GM12878 (cell line): Measurements from ENCODE around the gene BRAF. TPM values are rescaled to one million over a fixed set of nuclear protein-coding genes. Genes with fewer than 3 reads are reported as not detected.

Experiments used
- ATAC-seq: fragments of 200-7000 bp; cut with Tn5 transposase; 3 replicates; pipeline ENCODE4 v1.9.1; 2020; ENCODE audit warnings: mild to moderate bottlenecking, moderate library complexity
- BruUV-seq: library from RNA; stranded (reverse); fragments of 400-500 nt; replicated peaks from 2 replicates; lab custom pipeline; 2021; lab: Mats Ljungman, UMichigan
- CTCF ChIA-PET: fragments of 300-600 bp; sonication (Branson Sonifier 250); formaldehyde crosslinking; extraction: SDS; loops from one replicate; lab custom pipeline; 2021; ENCODE audit warnings: inconsistent platforms; lab: Yijun Ruan, JAX
- POLR2A ChIA-PET: fragments of 350-600 bp; formaldehyde crosslinking; extraction: SDS; loops from one replicate; lab custom pipeline; 2021; ENCODE audit warnings: inconsistent platforms; lab: Charles Lee
- RAD21 ChIA-PET: fragments of 300-600 bp; sonication (Branson Sonifier 250); formaldehyde crosslinking; loops from one replicate; lab custom pipeline; 2023; ENCODE audit warnings: antibody characterized with exemption; ENCODE audit not compliant: unreplicated experiment; lab: Charles Lee
- SMC1A ChIA-PET: fragments of 300-600 bp; sonication (Branson Sonifier 250); formaldehyde crosslinking; loops from one replicate; lab custom pipeline; 2023; ENCODE audit not compliant: unreplicated experiment, uncharacterized antibody; lab: Charles Lee
- DNase-seq: peaks from one replicate; pipeline ENCODE4 v3.0.0-alpha.2; 2011; ENCODE audit warnings: low read depth, low spot score
- FAIRE-seq: peaks from 3 replicates; lab custom pipeline; 2011; peaks lifted over from hg19 to GRCh38; lab: Jason Lieb, UNC
- H2AFZ ChIP-seq: 2 replicates; pipeline ENCODE4 v1.6.0; 2011; ENCODE audit warnings: low read depth, low read length, control low read depth; ENCODE audit not compliant: control insufficient read depth
- H3K27ac ChIP-seq: 2 replicates; pipeline ENCODE4 v1.5.1; 2011; ENCODE audit warnings: control low read depth; ENCODE audit not compliant: control insufficient read depth, insufficient read depth
- H3K27me3 ChIP-seq, 2 experiments: replicated peaks in 1 of 2; 2 replicates each; pipeline versions ENCODE4 v1.6.0 to v1.6.1; 2011; ENCODE audit warnings: low read length in 1 of 2; ENCODE audit not compliant: control insufficient read depth in 2 of 2, insufficient read depth in 2 of 2
- H3K36me3 ChIP-seq, 2 experiments: 2 replicates each; pipeline ENCODE4 v1.5.1; 2011; ENCODE audit warnings: low read length in 1 of 2; ENCODE audit not compliant: control insufficient read depth in 2 of 2, insufficient read depth in 2 of 2
- H3K4me1 ChIP-seq: 2 replicates; pipeline ENCODE4 v1.6.1; 2011; ENCODE audit warnings: mild to moderate bottlenecking, low read length, moderate library complexity, mixed read lengths; ENCODE audit not compliant: control insufficient read depth, insufficient read depth
- H3K4me2 ChIP-seq: 2 replicates; pipeline ENCODE4 v1.6.0; 2011; ENCODE audit warnings: control low read depth; ENCODE audit not compliant: control insufficient read depth, insufficient read depth
- H3K4me3 ChIP-seq: fragments of 200-600 bp; sonication (generic); 2 replicates; pipeline ENCODE4 v1.5.1; 2016
- H3K79me2 ChIP-seq: 2 replicates; pipeline ENCODE4 v1.6.0; 2011; ENCODE audit warnings: low read length; ENCODE audit not compliant: control insufficient read depth, insufficient read depth
- H3K9ac ChIP-seq: 2 replicates; pipeline ENCODE4 v1.8.0; 2011; ENCODE audit warnings: low read length, control low read depth, mixed read lengths; ENCODE audit not compliant: control insufficient read depth, insufficient read depth
- H3K9me3 ChIP-seq: replicated peaks from 3 replicates; pipeline ENCODE4 v1.5.1; 2011; ENCODE audit warnings: mild to moderate bottlenecking, low read length; ENCODE audit not compliant: control insufficient read depth, insufficient read depth
- H4K20me1 ChIP-seq: 2 replicates; pipeline ENCODE4 v1.6.0; 2011; ENCODE audit not compliant: control insufficient read depth, insufficient read depth
- BHLHE40 ChIP-seq, 2 experiments: fragments of 450-650 bp in 1 of 2; IDR thresholded peaks; 2 replicates each; pipeline ENCODE4 v1.6.1; 2011 to 2017; ENCODE audit warnings: low read depth in 2 of 2, borderline replicate concordance in 1 of 2, improper control_type of control experiment in 1 of 2, low read length in 1 of 2, mild to moderate bottlenecking in 1 of 2
- FOXM1 ChIP-seq: IDR thresholded peaks from 2 replicates; pipeline ENCODE4 v1.6.1; 2012; ENCODE audit warnings: low read depth, mild to moderate bottlenecking, inconsistent platforms, low read length, moderate library complexity
- IKZF2 ChIP-seq, 2 experiments: fragments of 450-650 bp; IDR thresholded peaks; 2 replicates each; pipeline ENCODE4 v1.6.1; 2017; ENCODE audit warnings: mild to moderate bottlenecking in 2 of 2, moderate library complexity in 2 of 2
- IRF3 ChIP-seq: fragments of 450-650 bp; IDR thresholded peaks from 2 replicates; pipeline ENCODE4 v1.6.1; 2014; ENCODE audit warnings: mild to moderate bottlenecking
- KDM1A ChIP-seq: fragments of 200-600 bp; sonication (generic); IDR thresholded peaks from 2 replicates; pipeline ENCODE4 v1.6.1; 2016; ENCODE audit warnings: borderline replicate concordance
- NR2C2 ChIP-seq: IDR thresholded peaks from 2 replicates; pipeline ENCODE4 v1.6.1; 2011; ENCODE audit warnings: borderline replicate concordance, low read depth; ENCODE audit not compliant: control insufficient read depth, insufficient read length
- RB1 ChIP-seq: fragments of 450-650 bp; formaldehyde crosslinking; IDR thresholded peaks from 2 replicates; pipeline ENCODE4 v1.6.1; 2017; ENCODE audit warnings: mild to moderate bottlenecking, borderline replicate concordance
- SKIL ChIP-seq: fragments of 450-650 bp; IDR thresholded peaks from 2 replicates; pipeline ENCODE4 v1.6.1; 2017; ENCODE audit warnings: mild to moderate bottlenecking, low read depth, inconsistent platforms; ENCODE audit not compliant: poor library complexity, severe bottlenecking
- ZBTB40 ChIP-seq: fragments of 450-650 bp; IDR thresholded peaks from 2 replicates; pipeline ENCODE4 v1.6.1; 2016; ENCODE audit warnings: mild to moderate bottlenecking, moderate library complexity, borderline replicate concordance
- WGBS: methylation state at CpG from one replicate; pipeline ENCODE4 v1.1.6; 2016; ENCODE audit warnings: low lambda C conversion rate; ENCODE audit not compliant: insufficient replicate concordance, insufficient coverage; ENCODE audit errors: missing lambda C conversion rate; 5-methylcytosine and 5-hydroxymethylcytosine counted together
- in situ Hi-C: fragments of 300-500 bp; cut with MboI; formaldehyde crosslinking; loops from 9 replicates; pipeline ENCODE4 v1.14.3; 2018; ENCODE audit warnings: mixed read lengths
- intact Hi-C: fragments of 100-400 bp; cut with micrococcal nuclease; formaldehyde crosslinking; loops from one replicate; pipeline ENCODE4 v1.14.2; 2022; ENCODE audit not compliant: unreplicated experiment
- polyA plus RNA-seq, 11 experiments: library from polyadenylated mRNA; depleted of rRNA in 4 of 11; unstranded in 6 of 11; stranded (reverse) in 5 of 11; fragments of >200 nt; fragmentation: Nextera tagmentation in 4 of 11; fragmentation: Illumina TruSeq in 1 of 11; extraction: Ambion mirVana in 4 of 11; extraction: Trizol in 1 of 11; gene quantifications; 1 replicate in 1 of 11; 2 replicates in 10 of 11; pipeline versions ENCODE4 v1.2.1 to v1.2.3, GENCODE V29; 2011 to 2016; ENCODE audit warnings: inconsistent platforms in 2 of 11, missing spikeins in 2 of 11, low read depth in 1 of 11
- total RNA-seq, 4 experiments: library from RNA; depleted of rRNA in 3 of 4; stranded (reverse); fragments of >200 nt in 3 of 4; fragmentation: Illumina TruSeq in 1 of 4; extraction: Trizol in 1 of 4; gene quantifications; 2 replicates each; pipeline versions ENCODE4 v1.2.1 to v1.2.3, GENCODE V29; 2013 to 2021

BRAF gene
- total and polyA plus RNA-seq, 10 of the 15 experiments (the other 5 are each of a cell fraction or from before 2014, with no cell fraction given) = 2.6 to 31.0 (median 10.6) TPM

GRCh38 chr7:140923358-140924006, 1.2 kb downstream of the BRAF start:
- no peaks in the 10 kb centered on the region for H3K36me3 ChIP-seq
- peaks cover 52% of the 10 kb centered on the region for H3K79me2 ChIP-seq
- no peaks in the 10 kb centered on the region for H3K27me3 ChIP-seq
- POLR2A ChIA-PET = interaction anchor here (0.8 to 1.5 kb wide), 7 partner anchors 9 to 120 kb away, joined by 3 read pairs; no protein-coding TSS in a partner anchor
- no peaks in the 10 kb centered on the region; the same call in 1 of the 3 replicates for H3K9me3 ChIP-seq
- in situ Hi-C loops = loop anchor here (25.0 kb wide), 1 partner anchor 1561 kb away; the partner anchor contains the start of gene LUC7L2
- H2AFZ ChIP-seq = peak overlapping the region; percentile 79
- H3K4me3 ChIP-seq = peak overlapping the region; percentile 98
- ATAC-seq (peak; percentile 15), DNase-seq (no peak), FAIRE-seq (no peak)
- WGBS = under 1% methylated on average over 11 of the region's 11 CpGs
- RAD21 ChIA-PET = interaction anchor here (0.7 to 2.6 kb wide), 6 partner anchors 21 to 248 kb away, joined by 3 to 25 read pairs (median 4); no protein-coding TSS in a partner anchor
- peak overlapping the region; percentile 92 for H3K4me2 ChIP-seq
- CTCF ChIA-PET = interaction anchor here (0.6 to 3.3 kb wide), 9 partner anchors 14 to 480 kb away, joined by 3 to 23 read pairs (median 4); partner anchors contain the start of gene MRPS33
- no peaks in the 10 kb centered on the region for H4K20me1 ChIP-seq
- H3K27ac ChIP-seq = peak overlapping the region; percentile 94
- H3K4me1 ChIP-seq = no peaks in the 10 kb centered on the region
- intact Hi-C loops = loop anchor here (2.0 to 5.0 kb wide), 4 partner anchors 47 to 246 kb away; partner anchors contain the start of gene NDUFB2
- SMC1A ChIA-PET = interaction anchor here (0.7 to 1.6 kb wide), 13 partner anchors 9 to 112 kb away, joined by 3 to 10 read pairs (median 4); no protein-coding TSS in a partner anchor
- H3K9ac ChIP-seq = peak overlapping the region; percentile 97
- BruUV-seq = no TSS peak
- TF ChIP-seq FOXM1 (0 out of 2 replicates have a peak, but pooled peaks have one; percentile 35), IRF3 (no peak), KDM1A (no peak), SKIL (peak; percentile 42), RB1 (no peak), IKZF2 (IDR thresholded peaks at IDR 0.05) (peak; percentile 48 to 50; a peak in 2 of 4 replicates), NR2C2 (no peak), BHLHE40 (IDR thresholded peaks at IDR 0.05; ENCODE audit: borderline replicate concordance in 1 of 2, low read depth in 2 of 2, low read length in 1 of 2) (no peak), ZBTB40 (peak; percentile 28; the same call in 1 of the 2 replicates)
